Measurements from ENCODE around the gene NRXN3.

NRXN3 gene

GRCh38 chr14:78764240-78764639 lies 594.1 kb downstream of the NRXN3 start:
- Histone ChIP-seq H3K27ac (ENCODE audit: low read depth, low read length, poor library complexity, severe bottlenecking) (no peak overlapping the region), H3K27me3 (ENCODE audit: insufficient read depth, low read length) (no peaks in the 10 kb centered on the region), H3K4me2 (ENCODE audit: low read length) (no peak overlapping the region), H3K9me2 (ENCODE audit: low read depth, low read length) (no peaks in the 10 kb centered on the region), H3K4me3 (ENCODE audit: low read depth, low read length, poor library complexity, severe bottlenecking) (no peak overlapping the region), H3K4me1 (ENCODE audit: insufficient read depth, low read length, severe bottlenecking) (no peaks in the 10 kb centered on the region), H3K9me3 (ENCODE audit: low read length) (no peaks in the 10 kb centered on the region), H3F3A (ENCODE audit: insufficient read depth, low read length) (no peaks in the 10 kb centered on the region), H3K36me3 (ENCODE audit: insufficient read depth, low read length) (no peaks in the 10 kb centered on the region), H3K9ac (ENCODE audit: low read length) (no peak overlapping the region), H3K79me2 (ENCODE audit: insufficient read depth, low read length) (no peaks in the 10 kb centered on the region), H4K20me1 (ENCODE audit: insufficient read depth, low read length) (no peaks in the 10 kb centered on the region), H2AFZ (ENCODE audit: low read length) (no peak overlapping the region)
- TF ChIP-seq CTCF (IDR thresholded peaks at IDR 0.05; ENCODE audit: low read length) (no peak), EZH2 (IDR thresholded peaks at IDR 0.05; ENCODE audit: borderline replicate concordance, low read length) (no peak)

DNA sequence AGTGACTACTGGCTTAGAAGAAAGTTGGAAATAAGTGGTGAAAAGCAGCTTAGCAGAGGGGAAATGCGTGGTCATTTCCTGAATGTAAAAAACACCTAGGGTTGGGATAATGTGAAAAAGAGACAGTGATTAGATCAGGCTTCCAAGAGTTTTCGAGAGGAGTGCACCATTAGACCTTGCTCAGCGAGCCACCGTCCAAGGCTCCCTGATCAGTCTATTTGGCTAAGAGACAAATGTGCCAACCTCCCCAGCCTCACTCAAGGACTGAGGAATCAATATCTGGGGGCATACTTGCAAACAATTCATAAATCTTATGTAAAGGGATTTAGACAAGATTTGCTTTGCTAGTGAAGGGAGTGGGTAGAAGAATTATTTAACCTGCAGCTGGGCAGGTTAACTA lies 594.5 kb downstream of the NRXN3 start:
- no peak for TF ChIP-seq EZH2 (IDR thresholded peaks at IDR 0.05; ENCODE audit: borderline replicate concordance, low read length)
- no peak for TF ChIP-seq CTCF (IDR thresholded peaks at IDR 0.05; ENCODE audit: low read length)
- H2AFZ ChIP-seq (ENCODE audit: low read length) = no peak overlapping the region
- no peaks in the 10 kb centered on the region for H3F3A ChIP-seq (ENCODE audit: insufficient read depth, low read length)
- no peaks in the 10 kb centered on the region for H3K4me1 ChIP-seq (ENCODE audit: insufficient read depth, low read length, severe bottlenecking)
- H3K4me2 ChIP-seq (ENCODE audit: low read length) = no peak overlapping the region
- no peaks in the 10 kb centered on the region for H3K27me3 ChIP-seq (ENCODE audit: insufficient read depth, low read length)
- H3K79me2 ChIP-seq (ENCODE audit: insufficient read depth, low read length) = no peaks in the 10 kb centered on the region
- H3K4me3 ChIP-seq (ENCODE audit: low read depth, low read length, poor library complexity, severe bottlenecking) = no peak overlapping the region
- H3K9ac ChIP-seq (ENCODE audit: low read length) = no peak overlapping the region
- H3K9me3 ChIP-seq (ENCODE audit: low read length) = no peaks in the 10 kb centered on the region
- no peaks in the 10 kb centered on the region for H3K9me2 ChIP-seq (ENCODE audit: low read depth, low read length)
- no peaks in the 10 kb centered on the region for H3K36me3 ChIP-seq (ENCODE audit: insufficient read depth, low read length)
- no peak overlapping the region for H3K27ac ChIP-seq (ENCODE audit: low read depth, low read length, poor library complexity, severe bottlenecking)
- no peaks in the 10 kb centered on the region for H4K20me1 ChIP-seq (ENCODE audit: insufficient read depth, low read length)

DNA sequence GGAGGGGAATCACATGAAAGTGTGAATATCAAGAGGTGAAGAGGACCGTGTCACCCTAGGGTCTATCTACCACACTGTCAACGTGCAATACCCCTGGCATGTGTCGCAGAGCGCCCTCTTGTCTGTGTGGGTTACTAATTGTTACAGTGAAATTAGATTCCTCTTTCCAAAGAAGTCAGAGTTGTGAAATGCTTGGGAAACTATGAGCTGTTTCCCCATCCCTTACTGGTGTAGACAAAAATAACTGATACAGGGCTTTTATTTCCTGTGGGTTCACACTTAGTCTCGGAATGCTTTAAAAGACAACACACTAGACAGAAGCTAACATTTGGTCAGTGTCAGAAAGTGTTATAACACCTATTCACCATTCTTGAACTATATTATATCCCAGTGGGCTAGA lies 597.3 kb downstream of the NRXN3 start:
- no peak overlapping the region for H3K27ac ChIP-seq (ENCODE audit: low read depth, low read length, poor library complexity, severe bottlenecking)

DNA sequence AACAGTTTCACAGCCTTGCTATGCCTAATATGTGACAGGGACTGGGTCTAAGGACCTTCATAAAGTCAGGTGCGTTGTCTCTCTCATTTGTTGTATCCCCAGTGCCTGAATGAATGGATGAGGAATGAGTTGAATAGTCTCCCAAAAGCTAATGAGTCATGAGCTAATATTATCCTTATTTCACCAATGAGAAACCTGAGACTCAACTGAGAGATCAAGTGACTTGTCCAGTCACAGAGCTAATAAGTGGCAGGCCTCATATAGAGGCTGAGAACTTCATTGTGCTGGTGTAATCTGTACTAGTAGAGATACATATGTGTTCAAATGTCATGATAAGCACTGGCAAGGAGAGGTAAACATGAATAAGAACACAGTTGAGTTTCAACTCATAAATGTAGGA lies 612.4 kb downstream of the NRXN3 start:
- Histone ChIP-seq H3K9me2 (ENCODE audit: low read depth, low read length) (no peaks in the 10 kb centered on the region), H3K9ac (ENCODE audit: low read length) (no peak overlapping the region), H3K4me2 (ENCODE audit: low read length) (no peak overlapping the region), H3K27ac (ENCODE audit: low read depth, low read length, poor library complexity, severe bottlenecking) (no peak overlapping the region), H4K20me1 (ENCODE audit: insufficient read depth, low read length) (no peaks in the 10 kb centered on the region), H3K27me3 (ENCODE audit: insufficient read depth, low read length) (no peaks in the 10 kb centered on the region), H3F3A (ENCODE audit: insufficient read depth, low read length) (no peaks in the 10 kb centered on the region), H2AFZ (ENCODE audit: low read length) (no peak overlapping the region), H3K9me3 (ENCODE audit: low read length) (no peaks in the 10 kb centered on the region), H3K79me2 (ENCODE audit: insufficient read depth, low read length) (no peaks in the 10 kb centered on the region), H3K4me3 (ENCODE audit: low read depth, low read length, poor library complexity, severe bottlenecking) (no peak overlapping the region), H3K36me3 (ENCODE audit: insufficient read depth, low read length) (no peaks in the 10 kb centered on the region), H3K4me1 (ENCODE audit: insufficient read depth, low read length, severe bottlenecking) (no peaks in the 10 kb centered on the region)
- no peak for TF ChIP-seq EZH2 (IDR thresholded peaks at IDR 0.05; ENCODE audit: borderline replicate concordance, low read length)
- TF ChIP-seq CTCF (IDR thresholded peaks at IDR 0.05; ENCODE audit: low read length) = no peak

More for the DNA sequence above, 597.3 kb downstream of the NRXN3 start:
- no peak for TF ChIP-seq EZH2 (IDR thresholded peaks at IDR 0.05; ENCODE audit: borderline replicate concordance, low read length)
- Histone ChIP-seq H3K4me1 (ENCODE audit: insufficient read depth, low read length, severe bottlenecking) (no peaks in the 10 kb centered on the region), H3K4me3 (ENCODE audit: low read depth, low read length, poor library complexity, severe bottlenecking) (no peak overlapping the region), H3K4me2 (ENCODE audit: low read length) (no peak overlapping the region), H4K20me1 (ENCODE audit: insufficient read depth, low read length) (no peaks in the 10 kb centered on the region), H2AFZ (ENCODE audit: low read length) (no peak overlapping the region), H3K9me2 (ENCODE audit: low read depth, low read length) (no peaks in the 10 kb centered on the region), H3K36me3 (ENCODE audit: insufficient read depth, low read length) (no peaks in the 10 kb centered on the region), H3K9me3 (ENCODE audit: low read length) (no peaks in the 10 kb centered on the region), H3K9ac (ENCODE audit: low read length) (no peak overlapping the region), H3F3A (ENCODE audit: insufficient read depth, low read length) (no peaks in the 10 kb centered on the region), H3K27me3 (ENCODE audit: insufficient read depth, low read length) (no peaks in the 10 kb centered on the region), H3K79me2 (ENCODE audit: insufficient read depth, low read length) (no peaks in the 10 kb centered on the region)

Measured in OCI-LY1 (cell line).